D721Med (cell line): ENCODE measurements around the gene SLC22A3.

Source experiments
- DNase-seq: peaks from one replicate; pipeline ENCODE4 v3.0.0; 2011; ENCODE audit warnings: low spot score; ENCODE audit not compliant: insufficient read length
- FAIRE-seq: peaks from 2 replicates; lab custom pipeline; 2011; peaks lifted over from hg19 to GRCh38; lab: Jason Lieb, UNC
- CTCF ChIP-seq: IDR thresholded peaks from 2 replicates; pipeline ENCODE4 v1.5.1; 2012; ENCODE audit warnings: mild to moderate bottlenecking, control low read depth; ENCODE audit not compliant: insufficient read depth; ENCODE audit errors: missing control alignments

The SLC22A3 gene

GRCh38 chr6:160333101-160333500, 15.1 kb upstream of the SLC22A3 start:
- no peak for DNase-seq
- no peak for TF ChIP-seq CTCF
- FAIRE-seq = no peak

GRCh38 chr6:160333841-160334240, 14.3 kb upstream of the SLC22A3 start:
- no peak for DNase-seq
- FAIRE-seq = no peak
- no peak for TF ChIP-seq CTCF

GRCh38 chr6:160336200-160336599, 12.0 kb upstream of the SLC22A3 start:
- FAIRE-seq (no peak), DNase-seq (no peak)
- TF ChIP-seq CTCF = no peak

GRCh38 chr6:160337301-160337700, 10.9 kb upstream of the SLC22A3 start:
- FAIRE-seq (no peak), DNase-seq (no peak)
- no peak for TF ChIP-seq CTCF

GRCh38 chr6:160337991-160338390, 10.2 kb upstream of the SLC22A3 start:
- no peak for TF ChIP-seq CTCF
- no peak for FAIRE-seq
- no peak for DNase-seq

- no peak for TF ChIP-seq CTCF
- DNase-seq (no peak), FAIRE-seq (no peak)
These were observed 5.0 kb upstream of the SLC22A3 start for GRCh38 chr6:160343144-160343543.

- FAIRE-seq (no peak), DNase-seq (no peak)
- TF ChIP-seq CTCF = no peak
These were observed 3.9 kb upstream of the SLC22A3 start for GRCh38 chr6:160344271-160344670.
